Liver (tissue), 3 donors: ENCODE data around the gene MTHFD1L.

Experiments
- TF ChIP-seq, protein P1 (sequence below): IDR thresholded peaks from 2 replicates; pipeline ENCODE4 v1.6.1; 2016; ENCODE audit warnings: antibody characterized with exemption, mild to moderate bottlenecking
- TF ChIP-seq, protein P2 (sequence below): IDR thresholded peaks from 2 replicates; pipeline ENCODE4 v1.6.1; 2016; ENCODE audit warnings: antibody characterized with exemption
- TF ChIP-seq, protein P3 (sequence below): fragments of 150-350 bp; IDR thresholded peaks from 2 replicates; pipeline ENCODE4 v1.5.1; 2017; ENCODE audit warnings: improper control_type of control experiment, low read depth, low read length; ENCODE audit not compliant: missing input control
- TF ChIP-seq, protein P4 (sequence below): IDR thresholded peaks from 2 replicates; pipeline ENCODE4 v1.6.1; 2016; ENCODE audit warnings: antibody characterized with exemption
- TF ChIP-seq, protein P5 (sequence below): IDR thresholded peaks from 2 replicates; pipeline ENCODE4 v1.6.1; 2016; ENCODE audit warnings: antibody characterized with exemption
- donor health status: healthy.
- donor health status: healthy.

DNA sequence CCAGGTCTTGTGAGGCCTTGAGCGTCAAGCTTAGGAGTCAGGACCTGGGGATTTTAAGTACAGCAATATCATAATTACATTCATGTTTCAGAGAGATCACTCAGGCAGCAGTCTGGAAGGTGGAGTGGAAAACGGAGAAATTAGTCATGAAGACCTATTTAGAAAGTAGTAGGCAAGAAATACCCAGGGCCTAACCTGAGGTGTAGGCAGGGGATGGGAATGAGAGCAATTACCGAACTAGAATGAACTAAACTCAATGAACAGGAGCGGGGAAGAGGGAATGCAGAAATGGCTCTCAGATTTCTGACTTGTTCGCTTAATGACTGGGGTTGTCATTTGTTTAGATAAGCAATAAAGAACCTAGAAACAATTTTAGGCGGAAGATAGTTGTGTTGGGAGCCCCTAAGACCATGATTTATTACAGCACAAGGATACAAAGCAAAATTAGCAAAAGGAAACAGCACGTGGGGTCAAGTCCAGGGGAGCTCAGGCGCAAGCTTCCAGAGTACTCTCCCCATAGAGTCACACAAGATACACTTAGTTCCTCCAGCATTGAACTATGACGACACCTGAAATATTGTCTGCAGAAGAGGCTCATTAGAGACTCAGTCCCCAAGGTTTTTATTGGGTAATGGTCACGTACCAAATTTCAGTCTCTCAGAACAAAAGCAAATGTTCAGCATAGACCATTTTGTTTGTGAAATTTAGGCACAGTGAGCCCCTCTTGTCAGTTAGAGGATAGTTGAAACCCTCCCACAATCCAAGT is 195.4 kb downstream of the MTHFD1L start:
- TF ChIP-seq, protein P1, sequence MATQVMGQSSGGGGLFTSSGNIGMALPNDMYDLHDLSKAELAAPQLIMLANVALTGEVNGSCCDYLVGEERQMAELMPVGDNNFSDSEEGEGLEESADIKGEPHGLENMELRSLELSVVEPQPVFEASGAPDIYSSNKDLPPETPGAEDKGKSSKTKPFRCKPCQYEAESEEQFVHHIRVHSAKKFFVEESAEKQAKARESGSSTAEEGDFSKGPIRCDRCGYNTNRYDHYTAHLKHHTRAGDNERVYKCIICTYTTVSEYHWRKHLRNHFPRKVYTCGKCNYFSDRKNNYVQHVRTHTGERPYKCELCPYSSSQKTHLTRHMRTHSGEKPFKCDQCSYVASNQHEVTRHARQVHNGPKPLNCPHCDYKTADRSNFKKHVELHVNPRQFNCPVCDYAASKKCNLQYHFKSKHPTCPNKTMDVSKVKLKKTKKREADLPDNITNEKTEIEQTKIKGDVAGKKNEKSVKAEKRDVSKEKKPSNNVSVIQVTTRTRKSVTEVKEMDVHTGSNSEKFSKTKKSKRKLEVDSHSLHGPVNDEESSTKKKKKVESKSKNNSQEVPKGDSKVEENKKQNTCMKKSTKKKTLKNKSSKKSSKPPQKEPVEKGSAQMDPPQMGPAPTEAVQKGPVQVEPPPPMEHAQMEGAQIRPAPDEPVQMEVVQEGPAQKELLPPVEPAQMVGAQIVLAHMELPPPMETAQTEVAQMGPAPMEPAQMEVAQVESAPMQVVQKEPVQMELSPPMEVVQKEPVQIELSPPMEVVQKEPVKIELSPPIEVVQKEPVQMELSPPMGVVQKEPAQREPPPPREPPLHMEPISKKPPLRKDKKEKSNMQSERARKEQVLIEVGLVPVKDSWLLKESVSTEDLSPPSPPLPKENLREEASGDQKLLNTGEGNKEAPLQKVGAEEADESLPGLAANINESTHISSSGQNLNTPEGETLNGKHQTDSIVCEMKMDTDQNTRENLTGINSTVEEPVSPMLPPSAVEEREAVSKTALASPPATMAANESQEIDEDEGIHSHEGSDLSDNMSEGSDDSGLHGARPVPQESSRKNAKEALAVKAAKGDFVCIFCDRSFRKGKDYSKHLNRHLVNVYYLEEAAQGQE = no peak
- TF ChIP-seq, protein P2, sequence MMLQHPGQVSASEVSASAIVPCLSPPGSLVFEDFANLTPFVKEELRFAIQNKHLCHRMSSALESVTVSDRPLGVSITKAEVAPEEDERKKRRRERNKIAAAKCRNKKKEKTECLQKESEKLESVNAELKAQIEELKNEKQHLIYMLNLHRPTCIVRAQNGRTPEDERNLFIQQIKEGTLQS = no peak
- TF ChIP-seq, protein P3, sequence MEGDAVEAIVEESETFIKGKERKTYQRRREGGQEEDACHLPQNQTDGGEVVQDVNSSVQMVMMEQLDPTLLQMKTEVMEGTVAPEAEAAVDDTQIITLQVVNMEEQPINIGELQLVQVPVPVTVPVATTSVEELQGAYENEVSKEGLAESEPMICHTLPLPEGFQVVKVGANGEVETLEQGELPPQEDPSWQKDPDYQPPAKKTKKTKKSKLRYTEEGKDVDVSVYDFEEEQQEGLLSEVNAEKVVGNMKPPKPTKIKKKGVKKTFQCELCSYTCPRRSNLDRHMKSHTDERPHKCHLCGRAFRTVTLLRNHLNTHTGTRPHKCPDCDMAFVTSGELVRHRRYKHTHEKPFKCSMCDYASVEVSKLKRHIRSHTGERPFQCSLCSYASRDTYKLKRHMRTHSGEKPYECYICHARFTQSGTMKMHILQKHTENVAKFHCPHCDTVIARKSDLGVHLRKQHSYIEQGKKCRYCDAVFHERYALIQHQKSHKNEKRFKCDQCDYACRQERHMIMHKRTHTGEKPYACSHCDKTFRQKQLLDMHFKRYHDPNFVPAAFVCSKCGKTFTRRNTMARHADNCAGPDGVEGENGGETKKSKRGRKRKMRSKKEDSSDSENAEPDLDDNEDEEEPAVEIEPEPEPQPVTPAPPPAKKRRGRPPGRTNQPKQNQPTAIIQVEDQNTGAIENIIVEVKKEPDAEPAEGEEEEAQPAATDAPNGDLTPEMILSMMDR = no peak
- TF ChIP-seq, protein P4, sequence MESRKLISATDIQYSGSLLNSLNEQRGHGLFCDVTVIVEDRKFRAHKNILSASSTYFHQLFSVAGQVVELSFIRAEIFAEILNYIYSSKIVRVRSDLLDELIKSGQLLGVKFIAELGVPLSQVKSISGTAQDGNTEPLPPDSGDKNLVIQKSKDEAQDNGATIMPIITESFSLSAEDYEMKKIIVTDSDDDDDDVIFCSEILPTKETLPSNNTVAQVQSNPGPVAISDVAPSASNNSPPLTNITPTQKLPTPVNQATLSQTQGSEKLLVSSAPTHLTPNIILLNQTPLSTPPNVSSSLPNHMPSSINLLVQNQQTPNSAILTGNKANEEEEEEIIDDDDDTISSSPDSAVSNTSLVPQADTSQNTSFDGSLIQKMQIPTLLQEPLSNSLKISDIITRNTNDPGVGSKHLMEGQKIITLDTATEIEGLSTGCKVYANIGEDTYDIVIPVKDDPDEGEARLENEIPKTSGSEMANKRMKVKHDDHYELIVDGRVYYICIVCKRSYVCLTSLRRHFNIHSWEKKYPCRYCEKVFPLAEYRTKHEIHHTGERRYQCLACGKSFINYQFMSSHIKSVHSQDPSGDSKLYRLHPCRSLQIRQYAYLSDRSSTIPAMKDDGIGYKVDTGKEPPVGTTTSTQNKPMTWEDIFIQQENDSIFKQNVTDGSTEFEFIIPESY = no peak
- TF ChIP-seq, protein P5, sequence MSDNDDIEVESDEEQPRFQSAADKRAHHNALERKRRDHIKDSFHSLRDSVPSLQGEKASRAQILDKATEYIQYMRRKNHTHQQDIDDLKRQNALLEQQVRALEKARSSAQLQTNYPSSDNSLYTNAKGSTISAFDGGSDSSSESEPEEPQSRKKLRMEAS = no peak
